Activated CD8-positive, alpha-beta memory T cell treated with anti-CD3 and anti-CD28 coated beads, Interleukin-2, amount 50 U/mL, for 1 hour (primary cell): ENCODE data around the gene ADAMTS5.

Experiments used
- DNase-seq: peaks from one replicate; pipeline ENCODE4 v3.0.0-alpha.2; 2020; ENCODE audit errors: extremely low read depth

Gene ADAMTS5

GRCh38 chr21:26888256-26888655 lies 78.6 kb downstream of the ADAMTS5 start:
- no peak for DNase-seq

- no peak for DNase-seq
These were observed 79.6 kb downstream of the ADAMTS5 start for GRCh38 chr21:26887251-26887650.

GRCh38 chr21:26884436-26884835 lies 82.5 kb downstream of the ADAMTS5 start:
- no peak for DNase-seq

- no peak for DNase-seq
These were observed 83.1 kb downstream of the ADAMTS5 start for GRCh38 chr21:26883768-26884167.

- no peak for DNase-seq
These were observed 85.2 kb downstream of the ADAMTS5 start for GRCh38 chr21:26881504-26882228.

GRCh38 chr21:26877018-26877417 lies 89.9 kb downstream of the ADAMTS5 start:
- DNase-seq: no peak

GRCh38 chr21:26874347-26874746 lies 92.5 kb downstream of the ADAMTS5 start:
- DNase-seq: no peak
